ENCODE results near the gene PHYH.
"Not testable (repeated sequence)": the region's sequence is repeated elsewhere in the genome, so short reads cannot be mapped to it uniquely, and the experiment has no call there.

PHYH gene

GRCh38 chr10:13299437-13300287 lies at the start of gene PHYH:
Gene PHYH, minus strand, starts transcription at chr10:13300064. Its CDS starts 22 bp downstream, at chr10:13300042.
- DNase-seq = peak; percentile 93

GRCh38 chr10:13348216-13349017 lies 48.6 kb upstream of the PHYH start, which contains the start of gene SEPHS1:
Gene SEPHS1, minus strand, starts transcription at chr10:13348293. Its CDS starts 3,343 bp downstream, at chr10:13344950.
- DNase-seq = peak; percentile 66

GRCh38 chr10:13347500-13348156 lies 47.8 kb upstream of the PHYH start:
- peak; percentile 85 for DNase-seq

- DNase-seq = peak; percentile 46
Observed at GRCh38 chr10:13347043-13347499, 47.2 kb upstream of the PHYH start.

DNA sequence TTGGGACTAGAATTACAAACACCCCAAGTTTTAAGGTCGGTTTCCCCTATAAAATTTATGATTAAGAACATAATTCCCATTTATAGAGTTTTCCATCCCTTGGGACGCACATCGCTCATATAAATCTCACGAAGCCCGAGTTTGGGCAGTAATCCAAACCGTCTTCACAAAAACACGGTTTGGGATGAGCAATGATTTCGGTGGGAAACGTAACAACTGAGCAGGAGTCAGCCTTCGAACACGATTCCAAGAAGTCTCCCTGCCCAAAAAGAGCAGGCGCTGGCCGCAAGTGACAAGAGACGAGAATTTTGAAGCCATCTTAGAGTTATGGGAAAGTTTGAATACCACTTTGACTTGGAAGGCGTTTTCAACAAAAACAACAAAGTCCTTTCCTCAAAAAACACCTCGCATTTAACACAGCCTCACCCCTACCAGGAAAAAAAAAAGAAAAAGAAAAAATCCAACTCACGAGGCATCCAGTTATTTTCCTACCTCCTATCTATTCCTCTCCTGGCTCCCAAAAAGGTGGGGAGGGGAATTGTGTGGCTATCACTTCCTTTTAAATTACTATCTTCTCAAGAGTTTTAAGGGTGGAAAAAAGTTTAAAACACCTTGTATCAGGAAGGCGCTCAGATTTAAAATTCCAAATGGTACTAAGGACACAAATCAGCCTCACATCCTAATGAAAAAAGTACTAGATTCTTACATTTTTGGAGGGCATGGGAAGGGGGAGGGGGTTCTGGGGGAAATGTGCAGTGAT lies 46.6 kb upstream of the PHYH start:
- no peak for DNase-seq

DNA sequence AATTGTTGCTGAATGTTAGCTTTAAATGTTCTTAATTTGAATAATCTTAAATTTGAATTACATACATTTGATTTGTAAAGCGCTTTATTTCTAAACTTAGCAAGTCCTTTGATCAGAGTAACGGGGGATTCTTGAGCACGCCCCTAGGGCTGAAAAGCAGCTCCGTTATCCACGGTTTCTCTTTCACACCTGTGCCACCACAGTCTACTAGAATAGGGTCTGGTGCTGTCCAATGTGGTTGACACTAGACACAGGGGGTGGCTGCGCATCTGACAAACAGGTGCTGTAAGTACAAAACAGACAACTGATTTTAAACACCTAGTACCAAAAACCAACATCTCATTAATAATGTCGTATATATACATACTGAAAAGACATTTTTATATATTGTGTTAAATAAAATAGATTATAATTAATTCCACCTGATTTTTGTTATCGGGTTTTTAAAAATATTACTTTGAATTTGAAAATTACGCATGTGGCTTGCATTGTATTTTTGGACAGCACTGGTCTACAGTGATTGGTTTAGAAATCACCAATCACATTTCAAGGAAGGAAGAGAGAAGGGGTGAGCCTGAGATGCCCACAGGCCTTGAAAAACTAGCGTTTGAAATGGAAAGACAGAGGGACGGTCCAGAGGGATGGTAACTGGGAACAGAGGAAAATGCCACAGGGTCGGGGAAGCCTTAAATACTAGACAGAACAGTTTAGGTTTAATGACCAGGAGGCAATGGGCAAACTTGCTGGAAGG lies 40.9 kb upstream of the PHYH start:
- no peak for DNase-seq

DNA sequence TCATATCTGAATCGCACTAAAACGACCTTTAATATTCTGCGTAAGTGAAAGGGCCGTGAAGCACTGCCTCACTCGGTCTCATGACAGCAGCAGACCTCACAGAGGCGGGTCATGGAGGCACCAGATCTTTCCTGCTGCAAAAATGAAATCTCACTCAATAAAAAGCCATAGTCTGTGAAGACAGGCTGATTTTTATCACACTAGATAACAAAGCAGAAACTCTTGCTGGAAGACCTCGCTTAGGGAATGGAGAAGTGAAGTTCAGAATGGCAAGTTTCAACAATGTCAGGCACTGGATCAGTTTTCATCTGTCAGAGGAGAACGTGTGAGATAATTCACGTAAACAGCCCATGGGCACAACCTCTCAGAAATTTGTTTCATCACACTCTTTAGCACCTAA lies 40.2 kb upstream of the PHYH start:
- no peak for DNase-seq

DNA sequence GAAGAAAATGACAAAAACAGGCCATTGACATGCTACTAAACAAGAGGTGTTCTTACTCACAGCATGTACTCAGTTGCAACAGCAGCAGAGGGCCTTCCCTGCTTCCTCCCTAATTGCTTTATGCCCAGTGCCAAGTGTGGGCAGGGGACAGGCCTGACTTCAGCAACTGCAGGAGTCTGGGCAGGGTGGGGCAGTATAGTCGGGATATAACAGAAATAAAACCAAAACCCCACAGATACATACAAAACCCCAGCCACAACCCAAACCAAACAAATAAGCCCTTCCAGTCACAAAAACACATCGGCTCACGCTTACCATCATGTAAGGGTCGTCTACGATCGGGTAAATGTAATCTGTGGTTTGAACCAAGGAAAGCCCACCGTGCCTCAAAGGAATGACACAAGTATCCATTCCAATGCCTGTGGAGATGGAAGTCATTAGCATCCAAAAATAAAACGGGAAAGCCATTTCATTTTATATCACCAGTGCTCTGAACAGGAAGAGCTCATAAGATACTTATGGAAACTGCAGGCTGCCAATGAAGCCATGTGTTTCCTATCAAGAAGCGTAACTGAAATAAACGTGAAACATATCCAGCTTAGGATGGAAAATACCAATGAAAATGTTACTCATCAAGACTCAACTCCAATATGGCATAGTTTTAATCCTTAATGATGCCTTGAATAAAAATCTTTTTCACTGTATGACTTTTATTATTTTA lies 38.7 kb upstream of the PHYH start:
- no peak for DNase-seq

GRCh38 chr10:13337827-13338196 lies 37.9 kb upstream of the PHYH start:
- no peak for DNase-seq

DNA sequence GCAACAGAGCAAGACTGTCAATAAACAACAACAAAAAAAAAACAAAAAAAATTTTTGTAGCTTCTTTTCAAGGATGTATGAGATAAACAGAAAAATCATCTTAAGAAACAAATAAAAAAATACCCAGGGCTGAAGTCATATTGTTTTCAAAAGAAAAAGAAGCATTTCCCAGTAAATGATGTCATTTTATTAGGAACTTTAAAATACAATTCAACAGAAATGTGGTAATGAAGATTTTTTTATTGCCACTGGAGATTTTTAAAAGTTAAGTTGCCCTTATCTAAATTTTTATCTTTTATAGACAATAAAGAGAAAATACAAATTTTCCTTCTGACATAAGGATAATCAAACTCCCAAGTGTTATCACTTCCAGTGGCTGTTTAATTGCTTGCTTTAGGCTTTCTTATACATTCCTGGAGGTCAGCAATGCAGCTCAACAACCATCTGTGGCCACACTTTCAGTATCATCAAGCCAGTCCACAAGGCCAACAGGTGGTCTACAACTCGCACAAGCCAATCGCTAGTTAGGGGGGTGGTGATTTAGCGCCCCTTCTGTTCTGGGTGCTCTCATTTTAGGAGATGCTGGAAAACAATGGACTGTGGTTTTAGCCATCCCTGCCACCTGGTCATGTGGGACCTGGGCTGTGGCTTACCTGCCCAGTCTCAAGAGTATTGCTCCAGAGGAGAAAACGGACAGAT lies 37.4 kb upstream of the PHYH start:
- no peak for DNase-seq

DNA sequence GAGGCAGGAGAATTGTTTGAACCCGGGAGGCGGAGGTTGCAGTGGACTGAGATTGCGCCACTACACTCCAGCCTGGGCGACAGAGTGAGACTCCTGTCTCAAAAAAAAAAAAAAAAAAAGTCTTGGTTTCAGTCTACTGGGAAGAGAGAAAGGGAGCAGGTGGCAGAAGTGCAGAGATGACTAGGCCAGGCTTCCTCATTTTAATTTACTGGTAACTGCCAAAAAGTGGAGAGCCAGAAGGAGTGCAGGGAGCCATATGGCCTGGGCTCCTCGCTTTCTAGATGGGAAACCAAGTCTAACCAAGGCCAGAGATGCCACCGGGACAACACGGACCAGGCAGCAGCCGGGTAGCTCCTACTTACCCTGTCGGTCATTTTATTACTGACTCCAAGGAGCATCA lies 36.0 kb upstream of the PHYH start:
- no peak for DNase-seq

DNA sequence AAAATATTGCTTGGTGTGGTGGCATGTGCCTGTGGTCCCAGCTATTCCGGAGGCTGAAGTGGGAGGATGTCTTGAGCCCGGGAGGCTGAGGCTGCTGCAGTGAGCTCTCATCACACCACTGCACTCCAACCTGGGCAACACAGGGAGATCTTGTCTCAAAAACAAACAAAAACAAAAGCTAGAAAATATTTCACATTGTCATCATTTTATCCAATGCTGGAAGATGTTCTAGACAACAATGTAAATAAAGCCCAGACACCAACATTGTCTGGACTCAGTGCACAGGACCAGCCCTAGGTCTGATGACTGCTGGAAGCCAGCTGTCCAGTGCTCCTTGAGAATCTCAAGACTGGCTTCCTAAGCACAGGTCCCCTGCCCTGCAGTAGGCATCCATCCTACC lies 34.7 kb upstream of the PHYH start:
- DNase-seq = no peak

GRCh38 chr10:13331646-13332045 lies 31.8 kb upstream of the PHYH start:
- no peak for DNase-seq

DNA sequence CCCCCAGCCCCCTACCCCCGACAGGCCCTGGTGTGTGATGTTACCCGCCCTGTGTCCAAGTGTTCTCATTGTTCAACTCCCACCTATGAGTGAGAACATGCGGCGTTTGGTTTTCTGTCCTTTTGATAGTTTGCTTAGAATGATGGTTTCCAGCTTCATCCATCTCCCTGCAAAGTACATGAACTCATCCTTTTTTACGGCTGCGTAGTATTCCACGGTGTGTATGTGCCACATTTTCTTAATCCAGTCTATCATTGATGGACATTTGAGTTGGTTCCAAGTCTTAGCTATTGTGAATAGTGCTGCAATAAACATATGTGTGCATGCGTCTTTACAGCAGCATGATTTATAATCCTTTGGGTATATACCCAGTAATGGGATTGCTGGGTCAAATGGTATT lies 31.1 kb upstream of the PHYH start:
- DNase-seq = not testable (repeated sequence)

GRCh38 chr10:13329565-13329964 lies 29.7 kb upstream of the PHYH start:
- no peak for DNase-seq

- no peak for DNase-seq
Observed at GRCh38 chr10:13328613-13329012, 28.7 kb upstream of the PHYH start.

DNA sequence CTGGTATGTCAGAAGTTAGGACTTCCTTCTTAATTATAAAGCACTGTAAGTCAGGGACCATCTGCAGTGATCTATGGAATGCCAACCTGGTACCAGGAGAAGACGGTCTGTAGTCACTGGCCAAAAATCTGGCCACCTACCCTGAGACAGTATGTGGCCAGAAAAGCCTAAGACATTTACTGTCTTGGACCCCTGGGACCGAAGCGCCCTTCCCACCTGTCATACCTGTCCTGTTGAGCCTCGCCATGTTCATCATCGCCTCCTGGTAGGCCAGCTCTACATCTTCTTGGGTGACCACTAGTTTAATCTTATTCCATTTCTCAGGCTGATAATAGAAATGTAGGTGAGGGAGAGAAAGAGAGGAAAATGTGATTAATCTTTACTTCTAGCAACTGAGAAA lies 28.3 kb upstream of the PHYH start:
- no peak for DNase-seq

- no peak for DNase-seq
Observed at GRCh38 chr10:13327534-13327933, 27.7 kb upstream of the PHYH start.

- DNase-seq = no peak
Observed at GRCh38 chr10:13322615-13323148, 22.8 kb upstream of the PHYH start.

GRCh38 chr10:13321576-13321975 lies 21.7 kb upstream of the PHYH start:
- no peak for DNase-seq

All from suppressor macrophage treated with lipopolysaccharide for 4 hours (primary cell).